Body of pancreas (tissue), 4 donors: ENCODE measurements around the gene ABCC9. TPM values are rescaled to one million over a fixed set of nuclear protein-coding genes. Genes with fewer than 3 reads are reported as not detected.

Experiments used
- ATAC-seq: fragments of 150-250 bp; one replicate; pipeline ENCODE4 v1.9.1; 2016
- DNase-seq, 4 donors: peaks; one replicate each; pipeline ENCODE4 v3.0.0-alpha.2; 2019
- H3K27ac ChIP-seq, 4 donors: fragments of 200-600 bp; sonication (generic); 1 replicate in 3 of 4; 2 replicates in 1 of 4; pipeline versions ENCODE4 v1.5.1 to v1.6.1; 2016 to 2019; ENCODE audit warnings: mild to moderate bottlenecking in 1 of 4, mixed read lengths in 1 of 4, moderate library complexity in 1 of 4
- H3K27me3 ChIP-seq, 2 donors: fragments of 200-600 bp; sonication (generic); one replicate each; pipeline ENCODE4 v1.6.0; 2016; ENCODE audit warnings: mild to moderate bottlenecking in 1 of 2
- H3K36me3 ChIP-seq, 2 donors: fragments of 200-600 bp; sonication (generic); replicated peaks in 1 of 2; 2 replicates each; pipeline ENCODE4 v1.5.1; 2016; ENCODE audit warnings: low read depth in 2 of 2; ENCODE audit not compliant: insufficient read depth in 1 of 2
- H3K4me1 ChIP-seq: fragments of 200-600 bp; sonication (generic); one replicate; pipeline ENCODE4 v1.6.0; 2016
- H3K4me3 ChIP-seq, 2 donors: fragments of 200-600 bp; sonication (generic); 1 replicate in 1 of 2; 2 replicates in 1 of 2; pipeline ENCODE4 v1.5.1; 2016 to 2019
- H3K9me3 ChIP-seq, 3 donors: fragments of 200-600 bp; sonication (generic); 1 replicate in 2 of 3; 2 replicates in 1 of 3; pipeline ENCODE4 v1.5.1; 2016
- POLR2A ChIP-seq, 3 donors: fragments of 450-650 bp; IDR thresholded peaks; one replicate each; pipeline ENCODE4 v1.6.1; 2016; ENCODE audit warnings: antibody characterized with exemption in 3 of 3, mild to moderate bottlenecking in 2 of 3
- WGBS, 2 donors: methylation state at CpG; one replicate each; pipeline ENCODE4 v1.1.5; 2017; 5-methylcytosine and 5-hydroxymethylcytosine counted together
- intact Hi-C: fragments of 100-400 bp; cut with DNase I; formaldehyde crosslinking; loops from one replicate; pipeline ENCODE4 v1.15.1; 2023
- total RNA-seq, 2 donors: library from RNA; depleted of rRNA; stranded (reverse); fragments of >200 nt; gene quantifications; one replicate each; pipeline ENCODE4 v1.1.0, GENCODE V29; 2016
- TF ChIP-seq, protein P1 (sequence below), 7 experiments: fragments of 450-650 bp in 4 of 7; fragments of 200-600 bp in 3 of 7; sonication (generic) in 3 of 7; IDR thresholded peaks; one replicate each; pipeline ENCODE4 v1.5.1; 2016 to 2019; ENCODE audit warnings: antibody characterized with exemption in 7 of 7

Gene ABCC9
- total RNA-seq, 2 donors from 2014 or later: 12.2 to 13.2 TPM

DNA sequence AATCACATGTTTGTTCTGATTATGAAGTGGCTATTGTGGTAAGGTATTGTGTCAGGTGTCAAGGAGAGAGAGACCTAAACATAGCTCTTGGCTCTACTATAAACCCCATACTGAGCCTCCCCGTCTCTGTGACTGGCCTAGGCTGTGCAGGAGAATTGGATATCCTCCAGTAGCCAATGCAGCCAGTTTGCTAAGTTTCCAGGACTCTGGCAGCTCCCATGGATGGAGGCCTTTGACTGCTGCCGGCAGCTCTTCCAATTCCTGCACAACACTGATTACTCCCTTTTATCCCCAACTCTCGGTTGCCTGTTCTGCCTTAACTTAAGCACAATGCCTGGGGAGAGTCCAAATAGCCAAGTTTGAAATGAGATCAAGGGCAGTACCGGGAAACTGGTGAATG lies 59.3 kb downstream of the ABCC9 start:
- Histone ChIP-seq H3K4me3 (no peak overlapping the region), H3K9me3 (no peaks in the 10 kb centered on the region), H3K27me3 (no peaks in the 10 kb centered on the region), H3K36me3 (no peaks in the 10 kb centered on the region), H3K27ac (no peak overlapping the region), H3K4me1 (no peaks in the 10 kb centered on the region)
- no peak for DNase-seq
- no peak for ATAC-seq
- intact Hi-C loops: no loop called here
- 62 to 74% methylated on average over 4 of the region's 4 CpGs for WGBS, 2 donors
- TF ChIP-seq POLR2A (IDR thresholded peaks at IDR 0.05): no peak

GRCh38 chr12:21879312-21879711 lies 61.9 kb downstream of the ABCC9 start:
- no peaks in the 10 kb centered on the region for H3K27me3 ChIP-seq
- DNase-seq: no peak
- no peaks in the 10 kb centered on the region for H3K4me1 ChIP-seq
- TF ChIP-seq, protein P1, sequence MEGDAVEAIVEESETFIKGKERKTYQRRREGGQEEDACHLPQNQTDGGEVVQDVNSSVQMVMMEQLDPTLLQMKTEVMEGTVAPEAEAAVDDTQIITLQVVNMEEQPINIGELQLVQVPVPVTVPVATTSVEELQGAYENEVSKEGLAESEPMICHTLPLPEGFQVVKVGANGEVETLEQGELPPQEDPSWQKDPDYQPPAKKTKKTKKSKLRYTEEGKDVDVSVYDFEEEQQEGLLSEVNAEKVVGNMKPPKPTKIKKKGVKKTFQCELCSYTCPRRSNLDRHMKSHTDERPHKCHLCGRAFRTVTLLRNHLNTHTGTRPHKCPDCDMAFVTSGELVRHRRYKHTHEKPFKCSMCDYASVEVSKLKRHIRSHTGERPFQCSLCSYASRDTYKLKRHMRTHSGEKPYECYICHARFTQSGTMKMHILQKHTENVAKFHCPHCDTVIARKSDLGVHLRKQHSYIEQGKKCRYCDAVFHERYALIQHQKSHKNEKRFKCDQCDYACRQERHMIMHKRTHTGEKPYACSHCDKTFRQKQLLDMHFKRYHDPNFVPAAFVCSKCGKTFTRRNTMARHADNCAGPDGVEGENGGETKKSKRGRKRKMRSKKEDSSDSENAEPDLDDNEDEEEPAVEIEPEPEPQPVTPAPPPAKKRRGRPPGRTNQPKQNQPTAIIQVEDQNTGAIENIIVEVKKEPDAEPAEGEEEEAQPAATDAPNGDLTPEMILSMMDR (IDR thresholded peaks at IDR 0.05): no peak
- TF ChIP-seq POLR2A (IDR thresholded peaks at IDR 0.05): no peak
- intact Hi-C loops: no loop called here
- no peak overlapping the region for H3K27ac ChIP-seq
- 81 to 92% methylated on average over 1 of the region's 1 CpG for WGBS, 2 donors
- no peak overlapping the region for H3K4me3 ChIP-seq
- H3K9me3 ChIP-seq: no peaks in the 10 kb centered on the region
- no peak for ATAC-seq
- H3K36me3 ChIP-seq: no peaks in the 10 kb centered on the region

DNA sequence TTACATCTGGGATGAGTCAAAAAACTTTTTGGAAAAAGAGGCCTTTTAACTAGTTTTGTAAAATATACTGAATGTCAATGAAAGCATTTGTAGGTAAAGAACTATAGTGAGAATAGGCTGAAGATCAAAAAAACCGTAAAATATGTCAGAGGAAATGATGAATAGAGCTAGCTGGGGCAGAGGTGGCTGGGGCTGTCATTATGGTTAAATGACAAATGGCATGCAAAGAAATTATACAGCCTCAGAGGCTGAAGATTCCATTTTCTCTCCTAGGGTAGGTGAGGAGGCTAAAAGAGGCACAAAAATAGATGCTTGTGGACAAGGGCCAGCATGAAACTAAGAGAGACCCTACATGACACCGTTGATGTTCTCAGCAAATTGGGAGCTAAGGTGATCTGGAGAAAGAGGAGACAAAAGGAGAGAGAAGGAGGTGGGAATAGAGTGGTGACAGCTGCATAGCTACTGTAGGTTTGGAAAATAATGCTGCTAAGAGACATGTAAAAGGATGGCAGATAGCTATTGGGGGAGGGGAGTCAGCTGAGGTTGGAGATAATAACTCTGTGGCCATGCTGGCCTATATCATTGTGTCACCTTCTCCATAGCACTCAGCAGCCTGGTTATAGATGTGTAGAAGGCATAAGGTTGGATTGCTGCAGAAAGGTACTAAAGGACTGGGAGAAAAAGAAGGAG lies 63.8 kb downstream of the ABCC9 start:
- whole genome bisulfite sequencing, 2 donors: 78 to 81% methylated on average over 2 of the region's 2 CpGs
- Histone ChIP-seq H3K36me3 (no peaks in the 10 kb centered on the region), H3K4me3 (no peak overlapping the region), H3K27ac (no peak overlapping the region), H3K9me3 (no peaks in the 10 kb centered on the region), H3K27me3 (no peaks in the 10 kb centered on the region), H3K4me1 (no peaks in the 10 kb centered on the region)
- DNase-seq (no peak), ATAC-seq (no peak)
- no peak for TF ChIP-seq POLR2A (IDR thresholded peaks at IDR 0.05)
- TF ChIP-seq, protein P1 (IDR thresholded peaks at IDR 0.05): no peak
- intact Hi-C loops: no loop called here

- no peak for ATAC-seq
- intact Hi-C loops: no loop called here
These were observed 75.4 kb downstream of the ABCC9 start for GRCh38 chr12:21865846-21866245.

GRCh38 chr12:21860534-21860933 lies 80.7 kb downstream of the ABCC9 start:
- ATAC-seq (no peak), DNase-seq (no peak)
- no peak overlapping the region for H3K4me3 ChIP-seq
- WGBS, 2 donors: 78 to 81% methylated on average over 2 of the region's 2 CpGs
- no peak overlapping the region for H3K27ac ChIP-seq
- H3K27me3 ChIP-seq: no peaks in the 10 kb centered on the region
- H3K36me3 ChIP-seq: no peaks in the 10 kb centered on the region
- TF ChIP-seq, protein P1 (IDR thresholded peaks at IDR 0.05): no peak
- no peak for TF ChIP-seq POLR2A (IDR thresholded peaks at IDR 0.05)
- intact Hi-C loops: no loop called here
- no peaks in the 10 kb centered on the region for H3K4me1 ChIP-seq
- H3K9me3 ChIP-seq: no peaks in the 10 kb centered on the region

More at GRCh38 chr12:21865846-21866245, 75.4 kb downstream of the ABCC9 start:
- TF ChIP-seq, protein P1 (IDR thresholded peaks at IDR 0.05): no peak
- no peak for TF ChIP-seq POLR2A (IDR thresholded peaks at IDR 0.05)
- Histone ChIP-seq H3K27me3 (no peaks in the 10 kb centered on the region), H3K4me1 (no peaks in the 10 kb centered on the region), H3K4me3 (no peak overlapping the region), H3K9me3 (no peaks in the 10 kb centered on the region), H3K36me3 (no peaks in the 10 kb centered on the region), H3K27ac (no peak overlapping the region)
- no peak for DNase-seq
